HepG2 (cell line): Measurements from ENCODE around the gene ATP2A2. TPM values are rescaled to one million over a fixed set of nuclear protein-coding genes. Genes with fewer than 3 reads are reported as not detected.

Experiments
- ARNTL ChIP-seq: sonication (generic); formaldehyde crosslinking; IDR thresholded peaks from 2 replicates; pipeline ENCODE4 v1.4.0; 2020; ENCODE audit warnings: mild to moderate bottlenecking, missing genetic modification reagents
- ATF7 ChIP-seq, 2 experiments: fragments of 450-650 bp in 1 of 2; sonication (generic) in 1 of 2; formaldehyde crosslinking in 1 of 2; IDR thresholded peaks; 2 replicates each; pipeline versions ENCODE4 v1.4.0 to v1.6.1; 2016 to 2020; ENCODE audit warnings: antibody characterized with exemption in 1 of 2, mild to moderate bottlenecking in 1 of 2, missing genetic modification reagents in 1 of 2
- BCLAF1 ChIP-seq: fragments of 450-650 bp; IDR thresholded peaks from 2 replicates; pipeline ENCODE4 v1.6.1; 2017; ENCODE audit warnings: mild to moderate bottlenecking
- CTCF ChIP-seq: sonication (generic); formaldehyde crosslinking; IDR thresholded peaks from 2 replicates; pipeline ENCODE4 v1.5.0; 2020; ENCODE audit warnings: mild to moderate bottlenecking, missing genetic modification reagents, moderate library complexity
- GMEB2 ChIP-seq: IDR thresholded peaks from 2 replicates; pipeline ENCODE4 v1.6.1; 2016; ENCODE audit warnings: missing biosample characterization, missing genetic modification reagents, low read depth
- KLF9 ChIP-seq: IDR thresholded peaks from 2 replicates; pipeline ENCODE4 v1.6.1; 2016; ENCODE audit warnings: low read depth
- MBNL3 ChIP-seq: fragments of 250-450 bp; sonication (Bioruptor Pico); conservative IDR thresholded peaks from 2 replicates; pipeline ENCODE4 v1.8.0; 2022; ENCODE audit warnings: mild to moderate bottlenecking, inconsistent platforms
- POGZ ChIP-seq: sonication (generic); formaldehyde crosslinking; IDR thresholded peaks from 2 replicates; pipeline ENCODE4 v1.4.0; 2020; ENCODE audit warnings: mild to moderate bottlenecking, missing genetic modification reagents
- SAP130 ChIP-seq: IDR thresholded peaks from 2 replicates; pipeline ENCODE4 v1.6.1; 2016; ENCODE audit warnings: low read depth
- USF2 ChIP-seq, 2 experiments: sonication (generic) in 1 of 2; formaldehyde crosslinking in 1 of 2; IDR thresholded peaks; 2 replicates each; pipeline versions ENCODE4 v1.5.1 to v1.6.1; 2011 to 2020; ENCODE audit warnings: borderline replicate concordance in 1 of 2, low read depth in 1 of 2, low read length in 1 of 2, mild to moderate bottlenecking in 1 of 2, missing genetic modification reagents in 1 of 2, moderate library complexity in 1 of 2
- ZNF124 ChIP-seq: sonication (generic); formaldehyde crosslinking; IDR thresholded peaks from 2 replicates; pipeline ENCODE4 v1.4.0; 2020; ENCODE audit warnings: missing genetic modification reagents
- ZNF550 ChIP-seq: sonication (generic); formaldehyde crosslinking; IDR thresholded peaks from 2 replicates; pipeline ENCODE4 v1.4.0; 2020; ENCODE audit warnings: mild to moderate bottlenecking, missing genetic modification reagents, borderline replicate concordance
- ZNF552 ChIP-seq: sonication (generic); formaldehyde crosslinking; IDR thresholded peaks from 2 replicates; pipeline ENCODE4 v1.9.0; 2022; ENCODE audit warnings: missing genetic modification reagents, mild to moderate bottlenecking, borderline replicate concordance
- ZZZ3 ChIP-seq: sonication (generic); formaldehyde crosslinking; IDR thresholded peaks from 2 replicates; pipeline ENCODE4 v1.4.0; 2020; ENCODE audit warnings: missing genetic modification reagents, mild to moderate bottlenecking, borderline replicate concordance
- polyA plus RNA-seq, 8 experiments: library from polyadenylated mRNA; depleted of rRNA in 3 of 8; stranded (reverse) in 7 of 8; unstranded in 1 of 8; fragments of >200 nt; fragmentation: Illumina TruSeq in 4 of 8; extraction: Trizol in 4 of 8; gene quantifications; 2 replicates each; pipeline versions ENCODE4 v1.2.1 to v1.2.3, GENCODE V29; 2011 to 2016; ENCODE audit warnings: low read depth in 4 of 8, missing spikeins in 1 of 8, mixed read lengths in 1 of 8; ENCODE audit not compliant: insufficient read depth in 1 of 8
- total RNA-seq, 5 experiments: library from RNA; depleted of rRNA; stranded (reverse); fragments of >200 nt; fragmentation: Illumina TruSeq; extraction: Trizol; gene quantifications; 2 replicates each; pipeline ENCODE4 v1.2.3, GENCODE V29; 2016; ENCODE audit warnings: low read depth in 1 of 5
- TF ChIP-seq, protein P1 (sequence below): sonication (generic); formaldehyde crosslinking; IDR thresholded peaks from 2 replicates; pipeline ENCODE4 v1.8.1; 2023; ENCODE audit warnings: mild to moderate bottlenecking, missing genetic modification reagents
- TF ChIP-seq, protein P2 (sequence below): sonication (generic); formaldehyde crosslinking; IDR thresholded peaks from 2 replicates; pipeline ENCODE4 v1.4.0; 2020; ENCODE audit warnings: mild to moderate bottlenecking, missing genetic modification reagents

The ATP2A2 gene
- total and polyA plus RNA-seq, 2 of the 13 experiments (the other 11 are each of a cell fraction or from before 2014, with no cell fraction given) = 35.4 to 85.5 TPM

DNA sequence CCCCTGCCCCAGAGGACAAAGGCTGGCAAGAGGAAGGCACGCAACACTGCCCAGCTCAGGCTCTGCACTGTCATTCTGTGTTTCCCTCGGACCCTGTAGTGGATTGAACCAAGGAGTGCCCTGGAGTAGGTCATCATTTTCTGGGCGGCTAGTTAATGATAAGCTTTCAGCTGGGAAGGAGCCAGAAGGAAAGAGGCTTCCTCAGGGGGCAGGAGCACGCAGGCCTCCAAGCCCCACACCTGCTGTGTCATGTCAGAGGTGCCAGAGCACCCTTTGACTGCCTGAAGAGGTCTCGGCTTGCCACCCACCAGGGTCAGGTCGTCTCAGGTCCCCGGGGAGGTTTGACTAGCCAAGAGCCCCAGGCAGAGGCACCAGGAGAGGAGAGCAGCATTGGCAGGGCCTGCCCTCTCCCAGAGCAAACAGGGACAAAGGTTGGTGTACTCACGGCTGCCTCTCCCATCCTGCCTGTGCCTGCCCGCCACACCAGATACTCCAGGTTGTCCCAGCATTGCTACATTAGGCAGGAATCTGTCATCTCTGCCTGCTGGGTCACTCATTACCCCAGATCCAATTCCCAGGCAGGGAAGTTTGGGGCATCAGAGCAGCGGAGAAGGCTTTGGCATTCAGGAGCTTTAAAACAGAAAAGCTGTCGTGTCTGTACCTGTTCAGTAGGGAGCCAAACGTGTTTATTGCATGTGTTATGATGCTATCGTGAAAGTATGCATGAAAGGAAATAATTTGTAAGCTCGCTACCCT is 33.5 kb upstream of the ATP2A2 start (continued):
- no peak for TF ChIP-seq ATF7 (IDR thresholded peaks at IDR 0.05)
- TF ChIP-seq ATF7 (CRISPR knock-in tag; IDR thresholded peaks at IDR 0.05) = no peak
- no peak for TF ChIP-seq USF2 (IDR thresholded peaks at IDR 0.05; ENCODE audit: low read depth, low read length)
- TF ChIP-seq USF2 (CRISPR knock-in tag; IDR thresholded peaks at IDR 0.05; ENCODE audit: borderline replicate concordance) = peak; percentile 53; the same call in 1 of the 2 replicates
- TF ChIP-seq ZNF550 (CRISPR knock-in tag) = no peak
- no peak for TF ChIP-seq CTCF (CRISPR knock-in tag)
- TF ChIP-seq GMEB2 (CRISPR knock-in tag) = no peak
- TF ChIP-seq ZNF552 = no peak
- TF ChIP-seq ZNF124 (CRISPR knock-in tag) = 0 out of 2 replicates have a peak, but pooled peaks have one; percentile 26
- TF ChIP-seq, protein P1, sequence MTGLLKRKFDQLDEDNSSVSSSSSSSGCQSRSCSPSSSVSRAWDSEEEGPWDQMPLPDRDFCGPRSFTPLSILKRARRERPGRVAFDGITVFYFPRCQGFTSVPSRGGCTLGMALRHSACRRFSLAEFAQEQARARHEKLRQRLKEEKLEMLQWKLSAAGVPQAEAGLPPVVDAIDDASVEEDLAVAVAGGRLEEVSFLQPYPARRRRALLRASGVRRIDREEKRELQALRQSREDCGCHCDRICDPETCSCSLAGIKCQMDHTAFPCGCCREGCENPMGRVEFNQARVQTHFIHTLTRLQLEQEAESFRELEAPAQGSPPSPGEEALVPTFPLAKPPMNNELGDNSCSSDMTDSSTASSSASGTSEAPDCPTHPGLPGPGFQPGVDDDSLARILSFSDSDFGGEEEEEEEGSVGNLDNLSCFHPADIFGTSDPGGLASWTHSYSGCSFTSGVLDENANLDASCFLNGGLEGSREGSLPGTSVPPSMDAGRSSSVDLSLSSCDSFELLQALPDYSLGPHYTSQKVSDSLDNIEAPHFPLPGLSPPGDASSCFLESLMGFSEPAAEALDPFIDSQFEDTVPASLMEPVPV (CRISPR knock-in tag) = no peak
- no peak for TF ChIP-seq ARNTL
- TF ChIP-seq SAP130 (CRISPR knock-in tag) = peak; percentile 83
- TF ChIP-seq MBNL3 (CRISPR knock-in tag) = no peak
- no peak for TF ChIP-seq ZZZ3 (CRISPR knock-in tag)
- TF ChIP-seq BCLAF1 = no peak
- no peak for TF ChIP-seq KLF9 (CRISPR knock-in tag)
- TF ChIP-seq, protein P2, sequence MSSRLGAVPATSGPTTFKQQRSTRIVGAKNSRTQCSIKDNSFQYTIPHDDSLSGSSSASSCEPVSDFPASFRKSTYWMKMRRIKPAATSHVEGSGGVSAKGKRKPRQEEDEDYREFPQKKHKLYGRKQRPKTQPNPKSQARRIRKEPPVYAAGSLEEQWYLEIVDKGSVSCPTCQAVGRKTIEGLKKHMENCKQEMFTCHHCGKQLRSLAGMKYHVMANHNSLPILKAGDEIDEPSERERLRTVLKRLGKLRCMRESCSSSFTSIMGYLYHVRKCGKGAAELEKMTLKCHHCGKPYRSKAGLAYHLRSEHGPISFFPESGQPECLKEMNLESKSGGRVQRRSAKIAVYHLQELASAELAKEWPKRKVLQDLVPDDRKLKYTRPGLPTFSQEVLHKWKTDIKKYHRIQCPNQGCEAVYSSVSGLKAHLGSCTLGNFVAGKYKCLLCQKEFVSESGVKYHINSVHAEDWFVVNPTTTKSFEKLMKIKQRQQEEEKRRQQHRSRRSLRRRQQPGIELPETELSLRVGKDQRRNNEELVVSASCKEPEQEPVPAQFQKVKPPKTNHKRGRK (CRISPR knock-in tag) = no peak
- TF ChIP-seq POGZ (CRISPR knock-in tag) = peak; percentile 45; the same call in 1 of the 2 replicates
